ENCODE measurements around the gene AGAP3.

AGAP3 gene

DNA sequence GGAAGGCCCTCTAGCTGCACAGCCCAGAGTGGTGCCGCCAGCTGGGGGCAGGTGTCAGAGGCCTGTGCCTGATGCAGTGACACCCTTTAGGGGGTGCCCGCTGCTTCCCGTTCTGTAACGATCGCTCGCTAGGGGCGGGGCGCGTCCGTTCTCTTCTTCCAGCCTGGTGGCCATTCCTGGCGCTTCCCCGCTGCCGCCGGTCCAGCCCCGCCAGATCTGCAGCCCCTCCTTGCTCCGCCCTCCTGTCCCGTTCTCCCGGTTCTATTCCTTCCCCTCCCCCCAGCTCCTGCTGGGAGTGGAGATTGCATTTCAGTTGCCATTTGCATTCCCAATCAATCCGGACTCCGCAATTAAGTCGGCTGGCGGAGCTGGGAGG is 39.2 kb downstream of the AGAP3 start:
- DNase-seq: no peak

- DNase-seq: no peak
These were observed 39.7 kb downstream of the AGAP3 start for GRCh38 chr7:151125846-151126481.

DNA sequence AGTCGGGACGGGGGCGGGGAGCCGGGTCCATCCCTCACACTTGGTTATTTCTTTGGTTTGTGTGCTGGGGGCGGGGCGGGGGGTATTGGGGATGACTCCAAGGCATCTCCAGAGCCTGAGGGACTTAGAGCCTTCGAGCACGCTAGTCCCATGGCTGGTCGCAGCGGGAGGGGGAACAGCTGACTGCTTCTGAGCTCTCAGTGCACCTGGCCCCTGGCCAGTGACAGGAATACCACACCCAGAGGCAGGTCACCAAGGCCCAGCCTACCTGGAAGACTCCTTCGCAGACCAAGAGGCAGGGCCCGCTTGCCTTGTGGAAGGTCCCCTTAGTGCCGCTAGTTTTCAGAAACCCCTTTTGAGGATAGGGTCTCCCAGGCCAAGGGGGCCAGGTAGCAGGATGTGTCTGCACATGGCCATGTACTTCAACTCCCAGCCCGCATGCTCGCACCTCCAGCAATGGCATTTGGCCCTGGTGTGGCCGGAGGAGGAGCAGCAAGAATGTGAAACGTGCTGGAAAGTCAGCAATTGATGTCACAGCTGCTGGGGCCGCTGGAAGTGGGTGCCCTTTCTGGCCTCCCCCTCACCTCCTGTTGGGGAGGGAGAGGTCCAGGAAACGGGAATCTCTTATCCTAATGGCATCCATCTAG is 40.3 kb downstream of the AGAP3 start:
- no peak for DNase-seq

GRCh38 chr7:151128144-151128543 is 41.9 kb downstream of the AGAP3 start:
- no peak for DNase-seq

DNA sequence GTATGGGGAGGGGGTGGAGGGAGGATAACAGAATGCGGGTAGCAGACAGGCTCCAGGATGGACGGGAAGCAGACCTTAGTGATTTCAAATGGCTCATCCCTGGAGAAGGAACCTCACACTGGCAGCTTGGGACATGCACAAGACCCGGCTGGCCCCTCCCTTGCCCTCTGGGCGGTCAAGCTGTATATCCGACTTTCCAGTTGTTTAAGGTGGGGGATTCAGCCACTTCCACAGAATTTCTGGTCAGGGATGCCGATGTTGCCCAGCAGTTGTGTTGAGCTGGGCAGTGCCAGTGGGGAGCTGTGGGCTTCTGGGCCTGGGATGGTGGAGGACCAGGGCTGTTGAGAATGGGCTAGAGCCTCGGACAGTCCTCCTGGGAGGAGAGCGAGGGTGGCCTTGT is 42.4 kb downstream of the AGAP3 start:
- no peak for DNase-seq

DNA sequence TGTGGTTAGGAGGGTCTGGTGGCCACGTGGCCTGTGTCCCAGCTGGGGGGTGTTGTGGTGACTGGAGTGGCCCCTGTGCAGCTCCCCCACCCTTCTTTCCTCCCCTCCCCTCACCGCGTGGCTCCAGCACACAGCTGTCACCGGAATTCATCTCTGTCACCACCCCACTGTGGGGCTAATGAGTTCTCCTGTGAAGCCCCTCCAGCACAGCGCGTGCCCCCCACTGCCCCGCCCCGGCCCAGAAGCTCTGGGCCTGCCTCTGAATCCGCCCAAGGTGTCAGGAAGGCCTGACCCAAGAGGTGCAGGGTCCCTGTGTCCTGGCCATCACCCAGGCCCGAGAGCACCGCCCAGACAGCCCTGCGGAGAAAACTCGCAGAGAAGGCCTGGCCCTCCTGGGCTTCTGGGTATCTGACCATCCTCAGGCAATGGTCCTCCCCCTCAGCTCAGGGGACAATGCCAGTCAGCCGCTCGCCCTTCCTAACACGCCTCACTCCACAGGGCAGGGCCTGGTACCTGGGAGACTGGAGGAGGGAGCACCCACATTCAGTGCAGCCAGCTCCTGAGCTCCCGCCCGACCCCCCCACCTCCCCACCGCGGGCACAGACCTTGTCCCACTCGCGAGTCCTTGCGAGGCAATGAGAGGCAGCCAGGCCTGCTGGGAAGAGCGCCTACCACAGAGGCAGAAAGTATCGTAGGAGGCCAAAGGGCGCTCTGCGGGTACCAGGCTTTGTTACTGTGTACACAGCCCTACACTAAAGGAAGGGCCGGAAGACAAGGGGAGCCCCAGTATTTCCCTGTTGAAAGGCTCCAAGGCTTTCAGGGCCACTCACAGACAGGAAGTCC is 43.1 kb downstream of the AGAP3 start:
- DNase-seq: no peak

GRCh38 chr7:151129960-151130591 is 43.8 kb downstream of the AGAP3 start:
- no peak for DNase-seq

DNA sequence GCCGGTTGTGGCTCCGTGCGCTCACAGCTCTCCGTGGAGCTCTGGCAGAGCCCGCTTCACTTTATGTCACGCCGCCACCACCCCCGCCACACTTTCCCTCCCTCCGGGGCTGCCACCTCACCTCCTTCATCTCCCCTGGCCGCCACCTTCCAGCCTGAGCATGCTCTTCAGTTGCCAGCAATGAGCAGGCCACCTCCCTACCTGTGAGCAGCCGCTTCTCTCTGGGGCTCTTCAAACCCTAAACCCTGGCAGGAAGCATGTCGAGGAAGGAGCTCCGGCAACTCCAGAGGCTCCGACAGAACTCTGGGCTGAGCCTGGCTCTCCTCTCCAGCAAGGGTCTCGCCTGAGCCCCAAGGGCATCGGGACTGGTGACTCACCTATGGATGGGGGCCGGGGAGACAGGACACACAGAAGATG is 44.5 kb downstream of the AGAP3 start:
- no peak for DNase-seq

- no peak for DNase-seq
These were observed 44.9 kb downstream of the AGAP3 start for GRCh38 chr7:151131224-151131591.

- DNase-seq: no peak
These were observed 45.5 kb downstream of the AGAP3 start for GRCh38 chr7:151131592-151132293.

- DNase-seq: no peak
These were observed 46.4 kb downstream of the AGAP3 start for GRCh38 chr7:151132461-151133205.

GRCh38 chr7:151133266-151133985 is 47.2 kb downstream of the AGAP3 start:
- DNase-seq: no peak

DNA sequence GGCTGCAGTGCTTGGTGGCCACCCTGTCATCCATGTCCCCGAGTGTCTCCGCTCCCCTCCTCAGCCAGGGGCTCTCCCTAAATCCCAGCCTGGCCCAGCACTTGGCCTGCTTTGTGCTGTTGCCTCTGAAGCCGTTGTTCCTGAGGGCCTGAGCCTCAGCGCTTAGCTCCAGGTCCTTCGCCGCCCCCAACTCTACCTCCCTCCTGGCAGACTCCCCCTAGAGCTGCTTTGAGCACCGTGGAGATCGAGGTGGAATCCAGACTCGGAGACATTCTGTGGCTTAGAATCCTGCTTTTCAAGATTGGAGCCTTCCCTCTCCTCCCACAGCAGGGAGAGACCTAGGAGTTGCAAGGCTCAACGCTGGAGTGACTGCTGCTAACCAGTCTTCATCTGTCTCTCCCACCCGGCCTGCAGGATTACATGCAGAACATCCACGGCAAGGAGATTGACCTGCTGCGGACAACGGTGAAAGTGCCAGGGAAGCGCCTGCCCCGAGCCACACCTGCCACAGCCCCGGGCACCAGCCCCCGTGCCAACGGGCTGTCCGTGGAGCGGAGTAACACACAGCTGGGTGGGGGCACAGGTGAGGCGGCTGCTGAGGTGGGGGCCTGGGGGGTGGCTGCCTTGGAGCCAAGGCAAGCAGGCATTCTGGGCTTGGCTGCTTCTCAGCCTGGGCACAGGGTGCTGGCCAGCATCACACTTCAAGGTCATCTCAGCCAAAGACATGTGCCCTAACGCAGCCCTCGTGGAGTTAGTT is 47.9 kb downstream of the AGAP3 start:
- DNase-seq: no peak

DNA sequence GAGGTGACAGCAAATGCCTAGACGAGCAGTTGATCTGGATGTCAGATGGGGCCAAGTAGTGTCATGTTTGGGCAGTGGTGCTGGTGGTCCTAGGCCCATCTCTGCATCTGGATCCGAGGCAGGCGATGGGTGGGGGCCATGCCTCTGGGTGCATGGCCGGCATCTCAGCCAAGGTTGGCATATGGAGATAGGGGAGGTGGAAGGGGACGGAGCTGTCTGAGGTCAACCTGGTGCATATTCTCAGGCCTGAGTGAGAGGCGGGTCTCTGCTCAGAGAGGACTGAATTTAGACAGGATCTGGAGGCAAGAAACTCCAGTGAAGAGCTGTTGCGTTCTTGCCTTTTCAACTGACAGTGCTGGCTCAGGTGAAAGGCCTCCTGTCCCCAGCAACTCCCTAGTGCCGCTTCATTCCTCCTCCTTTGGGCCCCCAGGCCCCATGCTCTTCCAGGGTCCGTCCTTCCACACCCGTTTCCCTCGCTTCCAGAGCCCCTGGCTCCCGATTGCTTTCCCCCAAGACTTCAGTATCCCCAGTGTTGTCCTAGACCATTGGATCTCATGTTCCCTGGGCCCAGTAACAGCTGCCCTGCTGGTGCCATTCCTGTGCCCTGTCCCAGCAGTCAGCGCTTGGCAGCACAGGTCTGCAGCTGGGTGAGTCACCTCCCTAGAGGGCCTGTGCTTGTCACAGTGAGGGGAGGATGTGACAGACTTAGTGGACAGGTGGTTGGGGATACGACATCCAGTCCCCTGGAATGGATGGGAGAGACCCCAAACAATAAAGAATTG is 48.7 kb downstream of the AGAP3 start:
- no peak for DNase-seq

DNA sequence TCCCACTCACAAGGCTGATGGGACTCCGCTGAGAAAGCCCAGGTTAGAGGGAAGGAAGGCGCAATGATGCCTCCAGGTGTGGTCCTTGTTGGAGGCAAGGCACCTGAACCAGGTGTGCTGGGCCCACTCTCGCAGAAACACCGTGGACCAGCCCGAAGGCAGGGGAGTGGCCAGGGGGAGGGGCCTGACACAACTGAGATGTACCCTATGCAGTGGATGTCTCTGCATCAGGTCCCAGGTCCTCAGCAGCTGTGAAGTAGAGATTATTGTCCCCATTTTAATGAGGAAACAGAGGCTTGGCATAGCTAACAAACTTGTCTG is 49.2 kb downstream of the AGAP3 start:
- no peak for DNase-seq

DNA sequence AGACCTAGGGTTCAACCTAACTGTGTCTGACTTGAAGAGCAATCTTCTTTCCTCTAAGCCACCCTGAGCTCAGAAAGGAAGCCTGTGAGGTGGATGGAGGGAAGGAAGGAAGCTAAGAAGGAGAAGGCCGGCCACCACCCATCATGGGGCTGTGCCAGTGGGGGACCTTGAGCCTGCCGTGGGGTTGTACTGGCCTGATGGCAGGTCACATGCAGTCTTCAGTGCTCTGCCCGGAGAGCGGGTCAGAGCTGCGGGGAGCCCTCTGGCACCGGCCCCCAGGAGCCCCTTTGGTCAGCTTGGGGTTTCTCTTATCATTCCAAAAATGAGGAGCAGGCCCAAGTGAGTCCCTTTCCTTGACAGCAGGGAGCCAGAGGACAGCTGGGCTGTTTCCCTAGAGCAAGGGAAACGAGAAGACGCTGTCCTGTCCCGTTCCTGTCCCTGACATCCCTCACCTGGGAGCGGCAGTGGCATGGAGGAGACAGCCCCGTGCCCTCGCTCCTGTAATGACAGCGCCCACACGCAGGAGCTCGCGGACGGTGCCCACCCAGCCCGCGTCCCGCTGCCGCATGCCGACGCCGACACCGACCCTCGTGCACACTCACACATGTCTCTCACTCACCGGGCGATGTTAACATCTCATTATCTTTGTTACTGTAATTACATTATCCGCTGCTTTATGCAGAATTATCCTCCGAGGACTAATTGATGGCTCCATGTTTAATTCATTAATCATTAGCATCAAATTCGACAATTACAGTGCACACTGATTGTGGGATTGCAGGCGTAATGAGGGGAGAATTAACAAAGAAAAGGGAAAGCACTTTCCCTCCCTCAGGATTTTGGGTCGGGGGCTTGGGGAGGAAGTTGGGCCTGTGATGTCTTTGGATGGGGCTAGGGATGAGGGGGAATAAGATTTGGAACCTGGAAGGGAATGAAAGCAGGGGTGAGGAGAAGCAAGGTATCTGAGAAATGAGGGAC is 49.9 kb downstream of the AGAP3 start:
- no peak for DNase-seq

DNA sequence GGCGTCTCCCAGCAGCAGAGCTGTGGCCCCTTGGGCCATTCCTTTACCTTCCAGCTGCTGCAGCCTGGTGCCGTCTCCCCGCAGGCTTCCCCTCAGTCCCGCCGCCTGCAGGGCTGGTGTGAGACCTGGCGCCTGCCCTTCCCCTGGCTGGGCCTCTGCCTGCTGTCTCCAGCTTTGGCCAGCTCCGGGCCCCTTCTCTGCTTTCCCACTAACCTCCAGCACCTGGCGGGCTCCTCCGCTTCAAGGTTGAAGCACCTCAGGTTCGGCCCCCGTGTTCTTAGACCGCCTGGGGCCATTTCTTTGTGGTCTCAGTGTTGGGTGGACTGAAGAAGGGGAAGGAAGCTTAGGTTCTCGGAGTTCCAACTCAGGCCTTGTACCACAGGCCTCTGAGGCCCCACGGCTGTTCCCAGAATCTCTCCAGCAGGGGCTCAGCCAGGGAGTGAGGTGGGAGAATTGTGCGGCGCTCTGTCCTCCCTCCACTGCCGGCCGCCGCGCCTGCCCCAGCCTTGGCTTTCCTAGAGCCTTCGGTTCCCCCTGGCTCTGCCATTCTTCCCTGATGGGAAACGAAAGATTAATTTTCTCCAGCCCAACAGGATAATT is 50.9 kb downstream of the AGAP3 start:
- DNase-seq: no peak

DNA sequence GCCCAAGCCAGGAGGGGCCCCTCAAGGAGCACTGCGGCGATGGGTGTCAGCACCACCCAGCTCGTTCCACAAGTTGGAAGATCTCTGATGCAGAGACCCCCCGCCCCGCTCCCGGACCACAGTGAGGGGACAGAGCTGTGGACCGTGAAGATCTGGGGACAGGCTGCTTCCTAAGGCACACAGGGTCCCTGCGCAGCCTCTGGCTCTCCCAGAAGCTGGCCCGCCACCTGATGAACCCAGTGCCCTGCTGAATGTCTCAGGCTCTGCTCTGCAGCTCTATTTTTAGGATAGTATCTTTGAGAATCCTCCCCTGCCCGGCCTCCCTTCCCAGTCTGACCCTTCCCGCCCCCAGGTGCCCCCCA is 51.5 kb downstream of the AGAP3 start:
- no peak for DNase-seq

Data from NCI-H146 (cell line).